ENCODE measurements around the gene CALM1.

CALM1 gene

DNA sequence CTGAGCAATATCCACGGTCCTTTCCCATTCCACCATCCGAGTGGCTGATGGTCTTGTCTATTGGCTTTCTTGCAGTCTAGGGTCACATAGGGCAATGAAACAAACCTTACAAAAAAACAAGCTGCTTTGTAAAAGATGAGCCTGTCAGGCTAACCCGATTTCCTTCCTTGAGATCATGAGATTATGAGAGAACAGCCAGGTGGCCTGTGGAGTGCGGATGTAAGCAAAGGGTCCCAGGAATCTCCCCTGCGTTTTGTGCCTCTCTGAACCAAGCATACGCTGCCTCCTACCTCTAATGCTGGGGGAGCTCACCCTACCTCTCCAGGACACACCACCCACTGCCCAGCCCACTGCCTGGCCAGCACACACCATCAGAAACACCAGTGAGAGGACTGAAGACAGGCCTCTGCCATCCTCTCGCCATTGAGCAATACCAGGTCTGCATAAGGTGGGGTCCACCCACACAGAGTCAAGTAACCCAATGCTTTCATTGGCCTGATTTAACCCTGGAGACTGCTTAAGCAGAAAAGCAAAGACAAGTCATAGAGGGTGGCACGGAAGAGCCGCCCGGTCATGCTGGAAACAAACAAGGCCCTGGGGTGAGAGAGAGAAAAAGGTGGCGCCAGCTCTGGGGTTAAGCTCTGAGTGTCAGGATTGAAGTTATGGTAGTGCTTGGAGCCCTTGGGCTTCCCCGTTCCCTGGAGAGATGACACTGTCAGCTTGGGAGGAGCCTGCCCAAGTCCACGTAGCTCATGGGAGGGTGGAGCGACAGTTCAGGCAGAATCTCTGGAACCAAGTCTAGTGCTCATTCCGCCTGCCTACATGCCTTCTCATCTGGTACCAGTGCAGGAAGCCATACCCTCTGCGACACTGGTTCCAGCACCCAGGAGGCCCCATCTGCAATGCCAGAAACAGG is 46.6 kb downstream of the CALM1 start:
- DNase-seq (ENCODE audit: low spot score) = no peak

DNA sequence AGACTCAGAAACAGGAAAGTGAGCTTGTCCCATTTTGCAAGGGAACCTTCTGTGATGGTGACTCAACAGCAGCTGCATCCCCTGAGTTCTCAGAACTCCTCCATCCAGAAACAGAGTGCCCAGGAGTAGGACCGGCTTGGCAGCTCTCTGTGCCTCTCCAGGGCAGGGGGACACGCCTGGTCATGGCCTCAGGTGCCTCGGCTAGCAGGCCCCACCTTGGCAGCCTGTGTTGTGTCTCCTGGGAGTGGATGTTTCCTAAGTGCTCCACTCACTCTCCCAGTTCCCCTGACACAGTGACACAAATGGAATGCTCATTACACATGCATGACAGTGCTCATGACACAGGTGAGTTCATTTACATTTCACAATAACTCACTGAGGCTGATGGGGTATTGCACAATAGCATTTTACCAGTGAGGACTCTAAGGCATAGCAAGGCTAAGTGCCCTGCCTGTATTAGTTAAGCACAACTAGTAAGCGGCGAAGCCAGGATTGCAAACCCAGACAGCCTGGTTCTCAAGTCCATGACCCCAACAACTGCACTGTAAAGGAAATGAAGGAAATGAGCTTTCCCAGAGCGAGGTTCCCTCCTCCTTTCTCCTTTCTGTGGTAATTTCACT is 47.4 kb downstream of the CALM1 start:
- no peak for DNase-seq (ENCODE audit: low spot score)

DNA sequence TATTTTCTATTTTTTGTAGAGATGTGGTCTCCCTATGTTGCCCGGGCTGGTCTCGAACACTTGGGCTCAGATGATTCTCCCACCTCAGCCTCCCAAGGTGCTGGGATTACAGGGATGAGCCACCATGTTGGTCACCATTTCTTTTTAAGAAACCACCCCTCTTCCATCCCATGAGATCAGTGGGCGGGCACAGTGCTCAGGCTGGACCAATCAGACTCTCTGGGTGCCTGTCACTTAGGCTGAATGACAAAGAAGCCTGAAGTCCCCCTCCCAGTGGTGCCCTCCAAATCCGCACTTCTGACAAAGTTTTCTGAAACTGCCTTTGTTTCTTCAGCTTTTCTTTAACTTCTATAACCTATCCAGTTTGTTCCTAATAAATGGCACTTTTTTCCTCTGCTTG is 48.2 kb downstream of the CALM1 start:
- no peak for DNase-seq (ENCODE audit: low spot score)

DNA sequence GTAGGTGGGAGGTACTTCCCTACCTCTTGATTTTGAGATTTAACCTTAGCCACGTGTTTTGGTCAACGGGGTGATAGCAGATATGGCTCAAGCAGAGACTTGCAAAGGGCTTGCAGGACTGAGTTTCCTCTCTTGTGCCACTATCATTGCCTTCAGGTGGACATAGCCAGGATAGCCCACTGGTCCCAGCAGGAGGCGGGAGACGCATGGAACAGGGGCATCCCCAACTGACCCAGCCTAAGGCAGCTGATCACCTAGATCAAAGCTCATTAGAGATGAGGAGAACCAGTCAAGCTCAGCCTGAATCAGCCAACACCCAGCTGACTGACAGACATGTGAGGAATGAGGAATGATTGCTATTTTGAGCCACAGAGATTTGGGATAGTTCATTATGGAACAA is 49.6 kb downstream of the CALM1 start:
- no peak for DNase-seq (ENCODE audit: low spot score)

DNA sequence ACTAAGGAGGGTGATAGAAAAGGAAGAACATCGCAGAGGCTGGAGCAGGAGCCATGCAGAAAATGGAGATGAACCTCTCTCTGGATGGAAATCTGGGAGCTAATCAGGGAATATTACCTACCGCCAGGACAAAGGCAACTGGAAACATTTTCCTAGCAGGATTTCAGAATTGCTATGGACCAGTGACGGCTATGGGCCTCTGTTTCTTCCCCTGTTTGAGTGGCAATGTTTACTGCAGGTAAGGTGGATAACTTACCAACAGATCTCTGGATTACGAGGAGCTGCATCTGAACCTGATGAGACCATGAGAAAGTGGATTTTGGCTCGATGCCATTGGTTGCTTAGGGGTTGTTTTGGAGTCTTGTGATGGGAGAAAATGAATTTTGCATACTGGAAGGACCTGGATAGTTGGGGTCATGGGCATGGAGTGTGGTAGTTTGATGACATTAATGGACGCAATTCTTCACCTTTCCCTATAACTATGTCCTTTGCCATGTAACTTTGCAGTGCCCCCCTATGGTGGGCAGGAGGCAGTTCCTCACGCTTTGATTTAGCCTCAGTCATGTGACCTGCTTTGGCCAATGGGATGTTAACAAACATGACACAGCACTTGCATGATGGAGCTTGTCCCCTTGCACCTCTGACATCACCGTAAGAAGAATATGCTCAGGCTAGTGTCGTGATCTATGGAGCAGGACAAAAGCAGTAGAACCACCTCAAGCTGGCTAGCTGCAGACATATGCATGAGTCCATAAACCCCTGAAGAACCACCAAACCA is 51.1 kb downstream of the CALM1 start:
- DNase-seq (ENCODE audit: low spot score) = no peak

DNA sequence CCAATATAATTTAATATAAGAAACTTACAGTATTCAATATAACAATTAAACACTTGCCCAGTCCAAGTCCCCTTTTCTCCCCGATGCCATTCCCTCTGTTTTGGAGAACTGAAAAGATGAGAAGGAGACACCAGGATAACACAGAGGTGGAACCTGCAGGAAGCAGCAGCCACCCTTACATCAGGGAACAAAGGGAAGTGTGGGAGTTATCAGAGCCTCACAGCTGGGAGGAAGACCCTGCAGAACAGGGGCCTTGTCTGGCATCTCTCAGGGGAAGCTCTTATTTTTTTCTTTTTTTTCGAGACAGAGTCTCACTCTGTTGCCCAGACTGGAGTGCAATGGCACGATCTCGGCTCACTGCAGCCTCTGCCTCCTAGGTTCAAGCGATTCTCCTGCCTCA is 52.6 kb downstream of the CALM1 start:
- no peak for DNase-seq (ENCODE audit: low spot score)

DNA sequence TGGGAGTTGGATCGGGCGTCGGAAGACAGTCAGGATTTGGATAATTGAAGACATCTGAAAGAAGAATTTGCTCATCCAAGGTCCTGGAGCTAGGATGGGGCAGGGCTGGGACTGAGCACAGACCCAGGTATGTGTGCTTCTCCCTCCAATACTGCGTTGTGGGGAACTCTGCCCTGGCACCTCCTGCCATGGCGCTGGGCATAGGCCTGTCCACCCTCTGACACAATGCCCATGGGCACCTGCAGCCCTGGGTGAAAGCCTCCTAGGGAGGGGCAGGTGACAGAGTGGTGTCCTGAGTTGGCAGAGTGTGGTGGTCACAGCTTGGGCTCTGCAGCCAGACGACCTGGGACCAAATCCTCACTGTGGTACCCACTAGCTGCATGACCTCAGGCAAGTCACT is 53.3 kb downstream of the CALM1 start:
- no peak for DNase-seq (ENCODE audit: low spot score)

DNA sequence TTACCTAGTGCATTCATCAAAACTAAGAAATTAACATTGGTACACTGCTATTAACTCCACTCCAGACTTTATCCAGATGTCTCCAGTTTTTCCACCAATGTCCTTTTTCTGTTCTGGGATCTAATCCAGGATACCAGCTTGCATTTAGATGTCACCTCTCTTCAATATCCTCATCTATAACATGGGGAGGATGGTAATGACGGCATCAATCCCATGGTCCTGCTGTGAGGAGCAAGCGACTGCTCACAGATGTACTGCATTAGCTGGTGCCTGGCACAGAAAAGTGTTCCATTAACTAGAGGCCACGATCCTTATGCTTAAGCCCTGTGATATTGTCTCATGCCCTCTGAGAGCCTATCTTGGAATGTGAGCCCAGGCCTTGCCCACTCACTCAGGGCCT is 53.8 kb downstream of the CALM1 start:
- DNase-seq (ENCODE audit: low spot score) = no peak

DNA sequence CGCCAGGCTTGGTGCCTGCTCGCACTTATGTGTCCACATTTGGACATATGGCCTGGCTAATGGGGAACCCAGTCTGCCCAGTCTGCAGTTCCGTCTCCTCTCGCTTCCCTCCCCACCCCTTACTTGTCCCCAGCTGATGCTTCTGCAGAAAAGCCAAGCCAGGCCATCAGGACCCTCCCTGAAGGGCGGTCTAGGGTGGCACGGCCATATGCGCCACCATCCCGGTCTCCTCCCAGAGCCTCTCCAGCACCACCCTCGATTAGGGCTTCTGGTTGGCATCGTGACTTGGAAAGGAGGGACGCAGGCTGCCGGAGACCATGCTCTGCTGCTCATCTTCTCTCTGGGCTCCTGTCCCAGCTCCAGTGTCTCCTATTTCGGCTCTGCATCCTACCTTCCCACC is 54.6 kb downstream of the CALM1 start:
- no peak for DNase-seq (ENCODE audit: low spot score)

DNA sequence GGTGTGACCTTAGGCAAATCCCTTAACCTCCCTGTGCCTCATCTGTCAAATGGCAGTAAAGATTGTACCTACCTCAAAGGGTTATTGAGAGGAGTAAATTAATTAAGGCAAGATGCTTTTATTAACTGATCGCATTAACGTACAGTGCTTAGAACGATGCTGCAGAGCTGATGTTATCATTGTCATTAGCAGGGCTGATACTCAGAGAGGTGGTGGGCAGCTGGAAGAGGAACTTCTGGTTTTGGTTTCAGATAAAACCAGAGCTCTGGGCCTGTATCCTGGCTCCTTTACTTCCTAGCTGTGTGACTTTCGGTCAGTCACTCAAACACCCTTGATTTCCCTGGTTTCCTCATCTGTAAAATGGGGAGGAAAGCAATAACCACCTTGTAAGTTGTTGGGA is 55.1 kb downstream of the CALM1 start:
- DNase-seq (ENCODE audit: low spot score) = no peak

DNA sequence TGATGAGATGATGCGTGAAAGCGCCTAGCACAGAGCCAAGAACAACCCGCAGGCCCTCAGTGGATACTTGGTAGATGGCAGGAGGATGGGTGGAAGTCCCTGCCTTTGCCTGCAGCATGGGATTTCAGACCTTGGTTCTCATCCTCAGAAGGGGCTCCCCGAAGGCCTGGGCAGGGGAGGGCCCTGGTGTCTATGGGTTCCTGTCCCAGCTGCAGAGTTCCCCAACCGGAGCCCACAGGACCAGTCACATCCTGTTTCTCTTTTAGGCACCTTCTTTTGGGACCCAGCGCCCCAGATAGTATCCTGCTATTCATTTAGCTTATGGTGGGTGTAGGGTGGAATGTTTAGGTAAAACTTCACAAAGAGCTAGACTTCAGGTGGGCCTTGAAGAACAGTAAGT is 55.5 kb downstream of the CALM1 start:
- DNase-seq (ENCODE audit: low spot score) = no peak

DNA sequence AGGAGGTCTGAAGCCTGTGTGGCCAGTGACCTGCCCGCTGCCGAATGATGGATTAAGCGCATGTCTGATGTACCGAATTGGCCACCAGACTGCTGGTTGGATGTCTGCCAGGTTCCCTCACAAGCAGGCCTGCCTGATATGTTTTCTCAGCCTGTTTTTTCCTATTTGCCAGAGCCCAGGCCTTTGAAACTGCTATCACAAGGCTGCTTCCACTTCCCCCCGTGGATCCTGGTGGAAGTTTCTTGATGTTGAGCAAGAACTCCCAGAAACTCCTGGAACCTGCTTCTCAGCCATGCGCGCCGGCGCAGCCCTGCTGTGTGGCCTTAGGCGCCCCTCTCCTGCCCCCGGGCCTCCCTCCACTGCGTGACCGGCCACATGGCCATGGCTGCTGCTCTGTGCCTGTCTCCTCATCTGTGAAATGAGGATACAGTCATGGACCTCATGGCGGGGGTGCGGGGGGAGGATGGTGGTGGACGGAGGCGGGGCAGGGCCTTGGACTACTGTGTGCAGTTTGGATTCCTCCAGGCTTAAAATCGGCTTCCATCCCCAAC is 56.6 kb downstream of the CALM1 start:
- DNase-seq (ENCODE audit: low spot score) = no peak

DNA sequence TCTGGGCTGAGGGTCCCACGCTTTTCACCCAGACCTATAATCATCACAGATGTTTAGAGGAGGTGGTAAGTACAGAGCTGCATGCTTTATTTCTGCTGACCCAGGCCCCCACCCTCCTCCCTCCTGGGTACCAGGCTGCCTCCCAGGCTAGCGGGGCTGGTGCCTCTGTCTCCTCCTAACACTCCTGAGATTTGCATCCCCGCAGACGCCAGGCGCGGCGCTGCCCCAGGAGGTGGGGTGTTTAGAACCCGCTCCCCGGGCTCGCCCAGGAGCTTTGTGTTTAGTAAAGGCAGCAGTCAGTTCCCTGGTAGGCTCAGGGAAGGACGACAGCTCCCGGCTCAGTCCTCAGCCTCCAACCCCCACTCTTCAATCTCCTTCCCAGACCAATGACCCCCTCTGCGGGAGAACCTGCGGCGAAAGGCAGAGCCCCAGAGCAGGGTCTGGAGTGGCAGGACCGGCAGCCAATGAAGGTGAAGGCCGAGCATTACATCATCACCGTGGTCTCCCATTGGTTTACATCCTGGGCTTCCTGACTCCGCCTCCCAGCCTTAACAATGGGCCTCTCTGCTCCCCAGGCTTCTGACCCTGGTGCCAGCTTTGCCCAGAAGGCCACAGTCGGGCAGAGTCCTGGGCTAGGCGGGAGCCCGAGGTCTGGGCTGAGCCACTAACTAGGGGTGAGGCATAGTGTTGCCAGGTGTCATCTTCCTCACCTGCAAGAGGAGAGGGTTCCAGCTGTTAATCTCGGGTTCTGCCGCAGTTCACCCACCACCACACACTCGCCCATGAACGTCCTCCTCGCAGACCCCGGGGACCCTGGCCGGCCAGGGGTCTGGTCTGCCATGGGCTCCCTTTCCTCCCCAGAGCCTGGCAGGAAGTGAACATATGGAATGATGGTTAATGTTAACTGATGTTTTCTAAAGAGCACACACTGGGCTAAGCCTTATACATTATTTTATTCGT is 57.5 kb downstream of the CALM1 start:
- peak; percentile 66 for DNase-seq (ENCODE audit: low spot score)

DNA sequence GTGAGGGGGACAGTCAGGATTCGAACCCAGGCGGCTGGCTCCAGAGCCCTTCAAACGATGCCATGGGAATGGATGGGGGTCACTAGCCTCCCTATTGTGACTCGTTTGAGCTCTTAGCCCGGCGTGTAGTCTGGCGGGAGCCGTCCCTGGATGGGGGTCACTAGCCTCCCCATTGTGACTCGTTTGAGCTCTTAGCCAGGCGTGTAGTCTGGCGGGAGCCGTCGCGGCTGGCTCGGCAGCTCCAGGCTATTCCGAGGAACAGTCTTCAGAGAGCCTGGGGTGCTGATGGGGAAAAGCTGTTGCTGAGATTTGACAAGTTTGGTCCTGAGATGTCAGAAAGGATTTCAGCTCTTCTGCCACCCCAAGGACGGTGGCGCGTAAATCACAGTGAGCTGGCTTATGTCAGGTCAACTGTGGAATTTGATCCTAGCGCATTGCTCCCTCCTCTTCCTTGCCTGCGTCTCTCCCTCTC is 58.3 kb downstream of the CALM1 start:
- no peak for DNase-seq (ENCODE audit: low spot score)

DNA sequence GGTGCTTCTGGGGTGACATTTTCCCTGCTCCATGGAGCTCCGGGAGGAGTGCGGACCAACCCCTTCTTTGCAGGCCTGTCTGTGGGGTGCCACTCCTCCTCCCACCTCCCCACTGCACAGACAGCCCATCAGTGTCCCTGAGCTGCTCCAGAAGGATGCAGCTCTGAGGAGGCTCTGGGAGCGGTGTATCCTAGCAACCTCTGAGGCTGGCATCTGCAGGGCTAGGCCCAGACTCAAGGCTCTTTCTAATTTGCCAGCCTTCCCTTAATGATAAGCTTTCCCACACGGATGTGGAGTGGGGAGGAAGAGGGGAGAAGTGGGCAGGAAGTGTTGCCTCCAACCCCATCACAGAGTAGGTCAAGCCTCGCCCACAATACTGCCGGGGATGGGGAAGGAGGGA is 59.7 kb downstream of the CALM1 start:
- no peak for DNase-seq (ENCODE audit: low spot score)

DNA sequence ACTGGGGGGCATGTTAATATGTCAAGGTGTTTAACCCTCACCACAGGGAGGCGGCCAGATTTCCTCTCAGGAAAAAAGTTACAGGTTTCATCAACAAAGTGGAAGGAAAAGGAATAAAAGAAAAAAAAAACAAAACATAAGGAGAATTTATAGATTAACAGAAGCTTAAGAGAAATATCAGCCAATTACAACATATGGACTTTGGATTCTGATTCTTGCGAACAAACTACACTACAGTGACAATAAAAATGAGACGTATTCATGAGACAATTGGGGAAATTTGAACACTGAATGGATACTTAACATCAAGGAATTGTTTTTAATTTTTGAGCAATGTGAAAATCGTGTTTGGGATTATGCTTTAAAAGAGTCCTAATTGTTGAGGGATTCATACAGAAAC is 60.4 kb downstream of the CALM1 start:
- DNase-seq (ENCODE audit: low spot score) = no peak

Data from COLO829 (cell line).